Cortex of kidney (tissue), 1 donor: ENCODE results near the gene TST.
"Not testable (repeated sequence)": the region's sequence is repeated elsewhere in the genome, so short reads cannot be mapped to it uniquely, and the experiment has no call there.

Source experiments
- DNase-seq: peaks from one replicate; lab custom pipeline; 2025; lab: John Stamatoyannopoulos, UW

TST gene

DNA sequence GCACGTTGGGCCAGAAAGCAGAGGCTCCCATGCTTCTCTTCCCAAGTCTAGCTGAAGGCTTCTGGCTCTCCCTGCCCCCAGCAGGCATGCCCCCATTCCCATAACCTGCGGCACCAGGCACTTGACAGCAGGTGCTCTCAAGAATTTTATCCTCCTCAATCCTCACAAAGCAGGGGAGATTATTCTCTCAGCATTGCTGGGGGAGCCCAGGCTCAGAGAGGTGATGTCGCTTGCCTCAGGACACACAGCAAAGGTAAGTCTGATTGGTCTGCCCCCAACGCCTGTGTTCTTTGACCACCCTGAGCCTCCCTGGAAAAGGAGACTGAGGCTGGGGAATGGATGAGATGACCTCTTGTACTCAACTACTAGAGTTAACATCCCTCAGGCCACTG lies 4.8 kb downstream of the TST start:
- no peak for DNase-seq

DNA sequence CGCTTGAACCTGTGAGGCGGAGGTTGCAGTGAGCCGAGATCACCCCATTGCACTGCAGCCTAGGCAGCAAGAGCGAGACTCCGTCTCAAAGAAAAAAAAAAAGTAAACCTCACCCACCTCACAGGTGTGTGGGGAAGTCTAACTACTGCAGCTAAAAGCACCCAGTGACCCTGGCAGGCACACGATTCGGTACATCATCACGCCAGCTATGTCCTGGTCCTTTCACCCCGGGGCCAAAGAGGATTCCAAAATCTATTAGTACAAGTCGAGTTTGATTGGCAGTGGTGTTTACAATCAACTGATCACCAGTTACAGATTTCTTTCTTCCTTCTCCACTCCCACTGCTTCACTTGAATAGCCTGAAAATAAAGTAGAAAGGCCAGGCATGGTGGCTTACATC lies 6.3 kb downstream of the TST start:
- DNase-seq, result no peak

DNA sequence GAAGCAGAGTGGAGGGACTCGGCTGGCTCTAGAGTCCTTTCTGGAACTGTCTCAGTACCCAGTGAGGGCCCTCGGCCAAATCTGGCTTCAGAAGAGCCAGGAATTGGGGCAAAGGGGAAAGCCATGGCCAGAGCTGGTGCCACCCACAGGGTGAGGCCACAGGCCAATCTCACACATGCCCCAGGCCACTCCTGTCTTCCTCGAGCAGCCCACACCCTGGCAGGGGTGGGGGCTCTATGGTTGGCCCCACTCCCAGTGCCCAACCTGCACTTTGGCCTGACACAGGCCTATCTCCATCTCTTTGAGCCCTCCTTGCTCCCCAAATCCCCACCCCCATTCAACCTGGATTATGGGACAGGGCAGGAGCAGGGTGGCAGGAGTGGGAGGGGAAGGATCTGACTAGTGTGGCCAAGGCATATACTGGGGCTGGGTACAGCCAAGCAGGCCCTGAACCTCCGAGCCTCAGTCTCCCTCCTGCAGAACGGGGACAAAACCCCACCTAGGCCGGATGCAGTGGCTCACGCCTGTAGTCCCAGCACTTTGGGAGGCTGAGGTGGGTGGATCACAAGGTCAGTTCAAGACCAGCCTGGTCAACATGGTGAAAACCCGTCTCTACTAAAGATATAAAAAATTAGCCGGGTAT lies 6.9 kb downstream of the TST start:
- no peak for DNase-seq

DNA sequence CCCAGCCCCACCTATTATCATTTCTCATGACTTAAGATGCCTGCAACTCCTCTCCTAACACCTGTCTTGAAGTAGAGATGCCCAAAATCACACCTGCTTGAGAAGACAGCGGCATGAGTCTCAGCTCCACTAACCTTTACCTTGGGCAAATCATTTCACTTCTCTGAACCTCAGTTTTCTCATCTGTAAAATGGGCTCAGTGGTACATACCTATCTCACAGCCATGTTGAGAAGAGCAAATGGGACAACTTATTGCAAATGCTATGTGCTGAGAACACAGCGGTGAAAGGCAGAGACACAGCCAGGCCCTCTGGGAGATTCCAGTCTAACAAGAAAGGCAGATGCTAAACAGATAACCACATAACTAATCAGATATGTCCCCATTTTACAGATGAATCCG lies 7.8 kb downstream of the TST start:
- DNase-seq, result no peak

DNA sequence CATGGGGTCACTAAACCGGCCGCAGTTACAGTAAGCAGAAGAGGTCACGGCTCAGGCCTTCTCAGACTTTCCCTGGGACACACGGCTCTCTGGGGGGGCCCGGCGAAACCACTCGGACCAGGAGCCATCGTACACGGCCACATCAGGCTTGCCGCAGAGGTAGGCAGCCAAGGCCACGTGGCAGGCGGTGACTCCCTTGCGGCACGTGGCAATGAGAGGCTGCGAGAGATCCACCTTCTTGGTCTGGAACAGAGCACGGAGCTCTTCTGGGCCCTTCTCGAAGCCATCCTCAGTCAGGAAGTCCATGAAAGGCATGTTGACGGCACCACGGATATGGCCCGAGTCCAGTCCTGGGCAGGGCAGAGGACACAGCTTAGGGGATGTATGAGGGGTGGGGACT lies 8.3 kb downstream of the TST start:
- no peak for DNase-seq

DNA sequence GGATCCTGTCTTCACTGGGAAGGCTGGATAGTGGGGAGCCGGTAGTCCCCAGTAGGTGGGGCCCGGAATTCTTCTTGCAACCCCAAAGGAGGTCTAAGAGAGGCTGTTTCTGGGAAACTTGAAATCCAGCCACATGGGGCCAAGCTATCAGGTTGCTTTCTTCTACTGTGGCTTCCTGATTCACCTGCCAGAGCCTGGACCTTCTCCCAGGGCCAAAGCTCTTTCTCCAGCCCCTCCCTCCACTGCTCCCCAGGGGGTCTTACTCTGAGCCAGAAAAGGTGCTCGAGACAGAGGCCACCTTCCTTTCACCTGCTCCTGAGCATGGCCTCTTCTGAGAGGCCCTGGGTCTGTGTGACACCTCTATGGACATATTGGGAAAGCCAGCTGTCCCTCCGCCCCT lies 9.1 kb downstream of the TST start:
- no peak for DNase-seq

DNA sequence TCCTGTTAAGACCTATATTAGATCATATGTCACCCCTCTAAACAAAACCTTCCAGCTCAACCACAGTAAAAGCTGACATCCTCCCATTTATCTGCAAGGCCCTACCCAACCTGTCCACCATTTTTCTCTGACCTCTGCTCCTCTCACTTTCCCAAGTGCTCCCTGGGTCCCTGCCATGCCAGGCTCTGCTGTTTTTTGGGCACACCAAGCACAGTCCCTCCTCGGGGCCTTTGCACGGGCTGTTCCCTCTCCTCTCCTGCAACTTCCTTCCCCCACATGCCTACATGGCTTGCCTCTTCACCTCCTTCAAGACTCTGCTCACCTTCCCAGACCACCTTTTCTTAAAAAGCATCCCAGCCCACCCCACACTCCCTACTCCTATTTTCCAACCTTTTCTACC lies 9.8 kb downstream of the TST start:
- DNase-seq, result no peak

DNA sequence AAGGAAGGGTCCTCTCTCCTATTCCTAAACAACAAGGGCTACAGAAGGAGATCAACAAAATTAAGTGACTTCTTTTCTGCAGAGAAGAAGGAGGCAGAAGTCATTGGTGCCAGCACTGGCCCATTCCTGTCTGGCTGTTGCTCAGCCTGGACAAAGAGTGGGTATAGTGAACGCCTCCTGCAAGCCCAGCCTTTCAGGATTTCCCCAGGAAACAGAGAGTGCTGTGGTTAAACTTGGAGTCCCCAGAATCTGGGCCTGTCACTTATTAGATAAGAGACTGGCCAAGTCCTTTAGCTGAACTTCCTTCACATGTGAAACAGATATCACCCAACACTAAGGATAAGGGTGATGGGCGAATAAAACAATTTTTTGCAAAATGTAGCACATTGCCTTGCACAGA lies 10.9 kb downstream of the TST start:
- DNase-seq, result no peak

DNA sequence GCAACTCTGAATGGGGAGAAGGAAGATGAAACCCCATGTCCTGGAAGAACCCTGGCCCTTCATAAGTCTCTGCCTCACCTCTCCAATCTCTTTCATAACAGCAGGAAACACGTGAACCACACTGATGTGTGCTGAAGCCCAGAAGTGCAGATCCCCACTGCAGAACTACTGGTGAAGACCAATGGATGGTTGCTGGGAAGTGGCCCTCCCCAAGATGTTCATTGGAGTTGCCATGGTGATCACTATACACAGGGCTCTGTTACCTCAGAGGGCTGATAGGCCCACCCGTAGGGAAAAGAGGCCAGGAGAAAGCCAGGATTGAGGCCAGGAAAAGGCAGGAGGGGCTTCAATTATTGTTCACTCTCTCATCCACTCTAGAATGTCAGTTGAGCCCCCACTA lies 11.6 kb downstream of the TST start:
- DNase-seq, result no peak

DNA sequence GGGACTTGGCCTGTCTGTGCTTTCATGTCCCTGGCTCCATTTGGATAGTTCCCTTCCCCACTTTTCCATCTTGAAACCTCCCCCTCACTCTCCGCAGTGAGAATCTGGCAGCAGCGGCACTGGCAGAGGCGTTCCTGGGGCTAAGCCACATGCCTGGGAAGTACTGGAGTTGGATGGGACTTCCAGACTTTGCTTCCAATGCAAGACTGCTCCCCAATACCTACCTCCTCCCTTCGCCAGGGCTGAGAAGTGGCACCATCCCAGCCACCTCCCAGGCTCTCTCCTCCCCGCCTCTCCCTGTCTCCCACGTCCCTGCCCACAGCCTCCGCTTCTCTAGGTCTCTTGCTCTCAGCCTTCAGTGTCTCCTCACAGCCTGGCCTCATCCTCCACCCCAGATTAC lies 16.6 kb downstream of the TST start:
- DNase-seq, result no peak

DNA sequence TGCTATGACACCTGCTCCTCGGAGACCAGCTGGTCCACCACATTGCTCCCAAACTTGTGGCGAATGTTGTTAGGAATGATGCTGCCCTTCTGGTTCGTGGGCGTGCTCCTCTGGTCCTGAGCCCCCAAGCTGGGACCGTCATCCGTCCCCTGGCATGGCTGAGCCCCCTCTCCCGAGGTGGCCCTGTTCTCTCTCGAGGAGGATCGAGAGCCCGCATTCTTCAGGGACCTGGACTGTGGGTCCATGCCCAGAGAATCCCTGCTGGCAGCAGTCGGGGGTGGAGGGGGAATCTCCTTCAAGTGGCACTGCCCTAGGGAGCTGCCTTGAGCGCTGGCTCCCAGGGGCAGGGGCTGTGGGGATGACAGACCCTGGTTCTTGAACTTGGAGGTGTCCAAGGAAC lies 17.4 kb downstream of the TST start:
- DNase-seq, result no peak

DNA sequence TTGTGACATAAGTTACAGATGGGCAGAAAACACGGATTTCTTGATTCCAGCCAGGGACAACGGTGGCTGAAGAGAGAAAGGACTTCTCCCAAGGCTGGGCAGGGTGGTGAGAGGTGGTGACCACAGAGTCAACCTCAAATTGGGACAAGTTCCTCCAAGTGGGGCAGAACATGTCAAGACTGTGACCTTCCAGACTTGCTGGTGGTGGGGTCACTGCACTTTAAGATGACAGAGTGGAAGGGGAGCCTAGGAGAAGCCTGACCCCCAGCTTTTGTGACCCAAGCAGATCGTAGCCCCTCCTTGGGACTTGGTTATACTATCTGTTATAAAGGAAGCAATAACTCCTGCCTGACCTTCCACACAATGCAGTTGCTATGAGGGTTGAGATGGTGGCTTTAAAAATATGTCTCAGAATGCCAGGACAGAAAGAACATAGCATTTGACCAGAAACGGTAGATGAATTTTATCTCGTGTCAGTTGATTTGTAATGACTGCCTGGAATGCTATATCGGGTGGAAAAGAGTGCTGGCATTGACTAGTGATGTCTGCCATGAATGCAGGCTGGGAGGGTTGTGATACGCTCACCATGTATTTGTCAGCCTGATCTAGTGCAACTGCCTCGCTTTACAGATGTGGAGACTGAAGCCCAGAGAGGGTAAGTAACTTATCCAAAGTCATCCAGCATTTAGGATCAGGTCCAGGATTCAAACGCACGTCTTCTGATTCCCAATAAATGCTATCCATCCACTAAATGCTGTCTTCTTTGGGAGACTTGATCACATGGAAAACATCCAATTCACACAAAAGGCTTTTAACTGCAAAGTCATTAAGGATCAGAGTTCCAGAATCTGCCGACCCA lies 18.3 kb downstream of the TST start:
- DNase-seq, result no peak

DNA sequence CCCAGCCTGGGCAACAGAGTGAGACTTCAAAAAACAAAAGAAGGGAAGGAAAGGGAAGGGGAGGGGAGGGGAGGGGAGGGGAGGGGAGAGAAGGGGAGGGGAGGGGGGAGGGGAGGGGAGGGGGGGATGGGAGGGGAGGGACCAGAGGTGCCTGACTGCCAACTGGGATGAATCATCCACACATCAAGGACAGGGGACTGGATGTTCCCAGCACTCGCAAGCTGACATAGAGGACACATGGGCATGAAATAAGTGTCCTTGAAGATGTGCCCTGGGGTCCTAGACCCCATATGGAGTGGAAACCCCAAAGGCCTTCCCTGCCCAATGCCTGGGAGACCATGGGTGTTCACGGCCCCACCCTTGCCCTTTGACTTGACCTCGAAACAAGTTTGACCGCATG lies 19.8 kb downstream of the TST start:
- no peak for DNase-seq

DNA sequence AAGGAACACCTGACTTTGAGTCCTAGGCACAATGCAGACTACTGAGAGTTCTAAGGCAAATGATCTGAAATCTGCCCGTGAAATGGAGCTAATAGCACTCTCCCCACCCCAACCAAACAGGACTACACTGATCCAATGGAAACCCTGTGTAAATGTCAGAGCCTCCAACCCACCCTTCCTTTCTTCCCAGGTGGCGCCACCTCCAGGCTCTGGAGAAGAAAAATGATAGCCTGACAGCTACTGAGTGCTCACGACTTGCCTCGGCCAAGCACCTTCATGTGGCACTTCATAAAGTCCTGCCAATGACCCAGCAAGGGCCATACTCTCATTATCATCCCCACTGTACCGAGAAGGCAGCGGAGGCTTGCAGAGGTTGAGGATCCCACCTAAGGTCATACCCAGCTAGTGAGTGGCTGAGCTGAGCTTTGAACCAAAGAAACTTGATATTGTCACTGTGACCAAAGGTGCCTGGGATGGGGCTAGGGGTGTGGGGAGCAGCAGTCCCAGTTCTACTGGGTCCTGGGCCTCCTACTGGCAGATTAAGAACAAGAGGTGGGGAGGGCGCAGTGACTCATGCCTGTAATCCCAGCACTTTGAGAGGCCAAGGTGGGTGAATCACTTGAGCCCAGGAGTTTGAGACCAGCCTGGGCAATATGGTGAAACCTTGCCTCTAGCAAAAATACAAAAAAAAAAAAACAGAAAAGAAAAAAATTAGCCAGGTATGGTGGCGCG lies 20.5 kb downstream of the TST start:
- DNase-seq, result no peak

DNA sequence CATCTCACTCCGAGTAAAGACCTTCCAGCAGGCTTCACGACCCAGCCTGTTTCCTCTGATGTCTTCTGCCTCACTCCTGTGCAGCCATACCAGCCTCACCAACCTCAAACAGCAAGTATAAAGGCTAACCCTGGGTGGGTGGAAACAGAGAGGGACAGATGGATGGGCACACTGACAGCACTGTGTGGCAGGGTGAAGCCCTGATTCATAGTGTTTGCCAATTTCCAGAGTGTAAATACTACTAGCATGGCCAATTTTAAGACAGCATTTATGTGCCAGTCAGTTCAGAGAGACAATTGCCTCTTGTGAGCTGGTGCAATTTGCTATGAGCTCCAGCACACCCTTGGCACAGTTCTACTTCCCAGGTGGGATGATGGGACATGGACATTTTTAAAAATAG lies 21.5 kb downstream of the TST start:
- DNase-seq, result no peak

DNA sequence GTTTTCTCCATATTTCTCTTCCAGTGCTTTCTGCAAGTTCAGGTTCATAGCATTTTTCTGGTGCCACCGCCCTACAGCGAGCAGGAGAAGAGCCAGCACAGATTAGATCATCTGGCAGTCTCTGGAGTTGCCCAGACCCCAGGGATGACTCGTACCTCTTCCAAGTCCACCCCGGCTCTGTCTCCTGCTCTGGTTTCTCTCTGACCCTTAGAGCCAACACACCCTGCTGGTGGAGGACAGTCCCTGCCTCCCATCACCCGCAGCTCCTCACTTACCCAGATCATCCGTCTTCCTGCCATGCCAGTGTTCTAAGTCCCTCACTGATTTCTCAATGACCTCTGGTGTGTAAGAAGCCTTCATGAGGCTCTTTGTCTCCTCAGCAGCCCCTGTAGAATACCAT lies 28.0 kb downstream of the TST start:
- DNase-seq, result no peak

DNA sequence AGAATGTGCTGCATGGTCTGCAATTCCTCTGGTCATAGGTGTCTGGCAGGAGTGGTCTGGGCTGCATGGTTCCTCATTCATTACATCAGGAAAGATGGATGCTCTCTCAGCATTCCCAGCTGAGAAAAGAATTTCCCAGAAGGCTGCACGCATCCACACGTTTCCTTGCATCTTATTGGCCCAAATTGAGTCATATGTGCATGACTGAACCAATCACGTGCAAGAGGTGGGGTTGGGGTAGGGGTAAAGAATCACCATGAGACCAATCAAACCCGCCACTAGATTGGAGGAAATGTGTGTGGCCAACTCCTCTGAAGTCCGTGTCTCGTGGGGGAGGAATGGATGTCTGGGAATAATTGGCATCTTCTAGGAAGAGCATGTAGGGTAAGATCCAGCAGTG lies 28.8 kb downstream of the TST start:
- no peak for DNase-seq

DNA sequence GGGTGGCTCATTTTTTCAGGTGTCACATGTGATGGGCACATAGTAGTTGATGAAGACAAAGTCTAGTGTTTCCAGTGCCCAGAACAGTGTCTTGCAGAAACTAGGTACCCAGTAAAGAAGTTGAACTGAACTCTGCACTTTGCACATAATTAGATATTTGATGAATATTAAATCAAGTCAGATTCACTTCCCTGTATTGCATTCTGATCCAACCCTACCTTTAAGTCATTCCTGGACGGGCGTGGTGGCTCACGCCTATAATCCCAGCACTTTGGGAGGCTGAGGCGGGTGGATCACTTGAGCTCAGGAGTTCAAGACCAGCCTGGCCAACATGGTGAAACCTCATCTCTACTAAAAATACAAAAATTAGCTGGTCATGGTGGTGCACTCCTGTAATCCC lies 30.2 kb downstream of the TST start:
- DNase-seq, result not testable (repeated sequence)

DNA sequence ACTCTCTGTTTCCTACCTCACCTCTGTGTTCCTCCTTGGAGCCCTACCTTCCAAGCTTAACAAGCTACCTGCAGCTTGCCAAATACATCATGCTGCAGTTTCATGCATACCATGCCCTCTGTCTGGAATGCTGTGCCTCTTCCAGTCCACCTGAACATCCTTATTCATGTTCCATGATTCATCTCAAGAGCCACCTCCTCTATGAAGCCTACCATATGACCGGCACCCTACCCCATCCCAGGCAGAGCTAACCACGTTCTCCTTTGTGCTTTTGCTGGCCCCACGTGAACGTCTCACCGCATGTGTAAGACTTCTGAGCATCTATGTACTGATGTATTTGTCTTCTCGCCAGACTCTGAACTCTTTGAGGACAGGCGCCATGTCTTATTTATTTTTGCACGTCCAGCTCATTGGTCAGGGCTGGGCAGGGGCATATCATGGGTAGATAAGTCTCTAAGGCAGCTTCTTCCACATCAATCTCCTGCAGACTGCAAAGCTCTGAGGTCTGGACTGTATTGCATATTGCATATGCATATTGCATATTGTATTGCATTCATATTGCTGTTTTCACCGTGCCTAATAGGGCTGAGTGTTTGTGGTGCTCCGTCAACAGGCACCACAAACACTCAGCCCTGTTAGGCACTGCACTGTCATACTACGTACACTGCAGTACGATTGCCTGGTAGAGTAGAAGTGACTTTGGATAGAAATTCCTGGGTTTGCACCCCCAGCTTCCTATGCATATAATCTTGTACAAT lies 31.0 kb downstream of the TST start:
- no peak for DNase-seq

DNA sequence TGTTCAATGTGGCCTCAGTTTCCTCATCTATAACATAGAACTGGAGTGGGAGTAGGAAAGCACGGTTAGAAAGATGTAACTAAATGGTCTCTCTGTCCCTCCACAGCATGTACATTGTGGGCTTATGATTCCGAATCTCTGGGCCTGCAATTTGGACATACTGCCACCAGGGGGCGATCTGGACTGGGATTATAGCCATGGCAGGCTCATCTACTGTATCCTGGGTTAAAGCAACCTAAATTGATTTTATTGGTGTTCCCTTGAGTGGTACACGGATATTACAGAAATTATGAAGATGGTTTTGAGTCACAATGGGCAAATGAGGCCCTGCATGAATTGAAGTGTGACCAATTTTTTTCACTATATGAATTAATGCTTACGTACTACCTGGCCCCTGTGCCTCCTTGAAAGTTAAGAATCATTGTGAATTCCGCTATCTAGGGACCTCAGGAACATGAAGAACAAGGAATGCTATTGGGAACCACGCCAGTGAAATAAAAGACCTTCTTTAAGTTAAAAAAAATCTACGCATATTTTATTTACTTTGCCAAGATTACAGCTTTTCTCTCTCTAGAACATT lies 32.9 kb downstream of the TST start:
- DNase-seq, result no peak

DNA sequence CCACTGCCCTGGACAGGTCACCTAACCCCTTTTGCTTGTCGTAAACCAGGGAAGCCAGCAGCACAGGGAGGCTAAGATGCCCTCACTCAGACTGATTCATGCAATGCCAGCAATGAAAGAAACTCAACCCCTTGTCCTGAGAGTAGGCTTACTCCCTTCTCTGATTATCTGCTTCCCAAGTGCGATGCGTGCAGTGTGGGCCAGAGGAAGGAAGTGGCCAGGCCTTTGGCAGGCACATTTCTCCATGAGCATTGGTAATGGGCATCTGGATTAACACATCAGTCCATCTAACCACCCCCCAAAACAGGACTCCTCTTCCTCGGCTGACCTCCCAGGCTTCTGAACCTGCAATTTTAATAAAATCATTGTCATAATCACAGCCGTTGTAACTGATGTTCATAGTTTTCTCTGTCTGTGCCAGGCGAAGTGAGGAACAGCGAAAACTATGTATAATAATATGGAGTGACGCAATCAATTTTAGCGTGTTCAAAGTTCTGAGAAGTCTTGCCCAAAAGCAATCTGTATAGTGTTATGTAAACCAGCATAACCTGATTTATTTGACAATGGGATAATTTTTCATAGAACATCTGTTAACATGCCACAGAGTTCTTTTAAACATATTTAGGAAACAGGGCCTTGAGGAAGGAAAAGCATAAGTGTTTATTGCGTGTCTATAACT lies 33.9 kb downstream of the TST start:
- no peak for DNase-seq

DNA sequence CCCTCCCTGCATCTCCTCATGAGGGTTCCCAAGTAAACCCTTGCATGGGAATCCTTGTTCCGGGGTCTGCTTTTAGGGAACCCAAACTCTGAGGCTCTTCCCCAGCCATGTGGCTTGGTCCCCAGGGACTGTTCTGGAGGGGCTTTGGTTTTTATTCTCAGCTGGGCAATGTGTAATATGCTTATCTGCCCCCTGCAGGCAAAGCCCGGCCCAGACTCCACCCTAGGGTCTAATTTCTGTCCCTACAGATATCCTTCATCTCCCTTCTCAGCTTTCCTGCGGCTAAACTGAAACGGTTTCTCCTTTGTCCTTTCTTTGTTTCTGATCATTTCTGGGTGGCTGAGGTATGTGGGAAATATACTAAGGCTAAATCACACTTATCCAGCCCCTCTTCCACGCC lies 37.1 kb downstream of the TST start:
- no peak for DNase-seq
